H9 (cell line): ENCODE data around the gene CPB2. TPM values are rescaled to one million over a fixed set of nuclear protein-coding genes. Genes with fewer than 3 reads are reported as not detected.
A peak's percentile ranks its signal among the peaks of the same experiment; 100 is the strongest.

Experiments
- DNase-seq: peaks from one replicate; pipeline ENCODE4 v3.0.0-alpha.2; 2017
- H2AFZ ChIP-seq: one replicate; pipeline ENCODE4 v1.6.1; 2013; ENCODE audit warnings: mild to moderate bottlenecking, low read length, control low read depth, moderate library complexity
- H2AK5ac ChIP-seq: 2 replicates; pipeline ENCODE4 v1.6.1; 2013; ENCODE audit warnings: low read length, control low read depth, mixed read lengths; ENCODE audit not compliant: insufficient read length
- H2BK120ac ChIP-seq: one replicate; pipeline ENCODE4 v1.6.1; 2013; ENCODE audit warnings: low read depth, mild to moderate bottlenecking, low read length, control low read depth, inconsistent platforms; ENCODE audit not compliant: poor library complexity, severe bottlenecking
- H2BK12ac ChIP-seq: 2 replicates; pipeline ENCODE4 v1.6.1; 2013; ENCODE audit warnings: low read length, control low read depth, mixed read lengths, low read depth; ENCODE audit not compliant: insufficient read length
- H2BK15ac ChIP-seq: 2 replicates; pipeline ENCODE4 v1.6.1; 2013; ENCODE audit warnings: low read depth, low read length, control low read depth
- H2BK20ac ChIP-seq: one replicate; pipeline ENCODE4 v1.6.1; 2013; ENCODE audit warnings: low read depth, mild to moderate bottlenecking, low read length, control low read depth, inconsistent platforms; ENCODE audit not compliant: poor library complexity, severe bottlenecking
- H2BK5ac ChIP-seq: 2 replicates; pipeline ENCODE4 v1.6.1; 2013; ENCODE audit warnings: low read length, control low read depth, mixed read lengths; ENCODE audit not compliant: insufficient read length
- H3K14ac ChIP-seq: 2 replicates; pipeline ENCODE4 v1.6.1; 2013; ENCODE audit warnings: low read length, control low read depth; ENCODE audit not compliant: insufficient read depth
- H3K18ac ChIP-seq: 2 replicates; pipeline ENCODE4 v1.6.1; 2013; ENCODE audit warnings: low read depth, mild to moderate bottlenecking, mixed read lengths, low read length, control low read depth; ENCODE audit not compliant: insufficient read length
- H3K23ac ChIP-seq: 2 replicates; pipeline ENCODE4 v1.6.1; 2013; ENCODE audit warnings: low read length, control low read depth, mixed read lengths, low read depth; ENCODE audit not compliant: insufficient read length
- H3K23me2 ChIP-seq: 2 replicates; pipeline ENCODE4 v1.6.1; 2013; ENCODE audit warnings: low read depth, mild to moderate bottlenecking, mixed read lengths, low read length, control low read depth; ENCODE audit not compliant: insufficient read length, poor library complexity, severe bottlenecking
- H3K27ac ChIP-seq: 2 replicates; pipeline ENCODE4 v1.5.1; 2013; ENCODE audit warnings: low read length, control low read depth, mixed read lengths, low read depth; ENCODE audit not compliant: insufficient read length
- H3K27me3 ChIP-seq: 2 replicates; pipeline ENCODE4 v1.6.1; 2013; ENCODE audit warnings: low read length, control low read depth, inconsistent platforms; ENCODE audit not compliant: insufficient read depth
- H3K4ac ChIP-seq: 2 replicates; pipeline ENCODE4 v1.6.1; 2013; ENCODE audit warnings: low read depth, mild to moderate bottlenecking, control low read depth, inconsistent platforms, low read length, moderate library complexity
- H3K4me1 ChIP-seq: 2 replicates; pipeline ENCODE4 v1.6.1; 2013; ENCODE audit warnings: low read length, control low read depth, inconsistent platforms; ENCODE audit not compliant: insufficient read depth
- H3K4me2 ChIP-seq: 2 replicates; pipeline ENCODE4 v1.6.1; 2013; ENCODE audit warnings: low read length, control low read depth, mixed read lengths; ENCODE audit not compliant: insufficient read length, insufficient read depth
- H3K56ac ChIP-seq: 2 replicates; pipeline ENCODE4 v1.6.1; 2013; ENCODE audit warnings: low read depth, mild to moderate bottlenecking, mixed read lengths, low read length, control low read depth; ENCODE audit not compliant: insufficient read length
- H3K79me1 ChIP-seq: 2 replicates; pipeline ENCODE4 v1.6.1; 2013; ENCODE audit warnings: low read depth, mild to moderate bottlenecking, moderate library complexity, low read length, control low read depth, inconsistent platforms; ENCODE audit not compliant: insufficient read depth, poor library complexity, severe bottlenecking
- H3K79me2 ChIP-seq: 2 replicates; pipeline ENCODE4 v1.6.1; 2013; ENCODE audit warnings: low read length, control low read depth, inconsistent platforms; ENCODE audit not compliant: insufficient read depth
- H3K9ac ChIP-seq: 2 replicates; pipeline ENCODE4 v1.6.1; 2013; ENCODE audit warnings: low read length, control low read depth, mixed read lengths; ENCODE audit not compliant: insufficient read length; ENCODE audit errors: extremely low read depth
- H3K9me3 ChIP-seq: one replicate; pipeline ENCODE4 v1.6.1; 2013; ENCODE audit warnings: low read depth, low read length, inconsistent platforms; ENCODE audit not compliant: control insufficient read depth
- H3T11ph ChIP-seq: one replicate; pipeline ENCODE4 v1.6.1; 2013; ENCODE audit warnings: mild to moderate bottlenecking, low read length, control low read depth, inconsistent platforms
- H4K20me1 ChIP-seq: one replicate; pipeline ENCODE4 v1.6.1; 2013; ENCODE audit not compliant: control insufficient read depth, insufficient read length, insufficient read depth
- H4K5ac ChIP-seq: 2 replicates; pipeline ENCODE4 v1.6.1; 2013; ENCODE audit warnings: low read depth, mild to moderate bottlenecking, mixed read lengths, low read length, control low read depth; ENCODE audit not compliant: insufficient read length
- H4K8ac ChIP-seq: replicated peaks from 2 replicates; pipeline ENCODE4 v1.6.1; 2013; ENCODE audit warnings: low read length, control low read depth, mixed read lengths, low read depth; ENCODE audit not compliant: insufficient read length
- H4K91ac ChIP-seq: 2 replicates; pipeline ENCODE4 v1.6.1; 2013; ENCODE audit warnings: low read depth, mild to moderate bottlenecking, moderate library complexity, mixed read lengths, low read length, control low read depth; ENCODE audit not compliant: insufficient read length
- H3K27ac Mint-ChIP-seq, 3 experiments: 2 replicates in 2 of 3; 3 replicates in 1 of 3; pipeline ENCODE4 v1.8.0; 2020 to 2021; ENCODE audit warnings: mixed read lengths in 3 of 3, mild to moderate bottlenecking in 1 of 3, moderate library complexity in 1 of 3
- H3K27me3 Mint-ChIP-seq: 2 replicates; pipeline ENCODE4 v1.8.0; 2021; ENCODE audit warnings: low read depth, mild to moderate bottlenecking, moderate library complexity, mixed read lengths
- H3K36me3 Mint-ChIP-seq, 3 experiments: 2 replicates in 2 of 3; 3 replicates in 1 of 3; pipeline ENCODE4 v1.8.0; 2020 to 2021; ENCODE audit warnings: low read depth in 3 of 3, mixed read lengths in 3 of 3; ENCODE audit not compliant: insufficient read depth in 1 of 3
- H3K4me1 Mint-ChIP-seq, 2 experiments: 2 replicates each; pipeline ENCODE4 v1.8.0; 2020; ENCODE audit warnings: mixed read lengths in 2 of 2
- H3K4me3 Mint-ChIP-seq, 2 experiments: 2 replicates in 1 of 2; 3 replicates in 1 of 2; pipeline ENCODE4 v1.8.0; 2020 to 2021; ENCODE audit warnings: mild to moderate bottlenecking in 2 of 2, mixed read lengths in 2 of 2, moderate library complexity in 1 of 2
- H3K9me3 Mint-ChIP-seq, 2 experiments: 2 replicates in 1 of 2; 3 replicates in 1 of 2; pipeline ENCODE4 v1.8.0; 2020; ENCODE audit warnings: mild to moderate bottlenecking in 2 of 2, mixed read lengths in 2 of 2, moderate library complexity in 1 of 2
- WGBS: extraction: QIAGEN DNeasy Blood & Tissue Kit; methylation state at CpG from one replicate; pipeline ENCODE4 v1.1.7; 2013; ENCODE audit warnings: missing lambda C conversion rate, low lambda C conversion rate, mixed read lengths; ENCODE audit not compliant: insufficient read length; ENCODE audit errors: extremely low coverage; 5-methylcytosine and 5-hydroxymethylcytosine counted together
- total RNA-seq: library from RNA; stranded (reverse); gene quantifications from 2 replicates; pipeline ENCODE4 v1.2.1, GENCODE V29; 2021
- TF ChIP-seq, protein P1 (sequence below): fragments of 200-600 bp; sonication (generic); conservative IDR thresholded peaks from 3 replicates; pipeline ENCODE4 v1.8.0; 2021; ENCODE audit warnings: antibody characterized with exemption, mild to moderate bottlenecking

CPB2 gene
- total RNA-seq, 1 experiment from 2014 or later: not detected

DNA sequence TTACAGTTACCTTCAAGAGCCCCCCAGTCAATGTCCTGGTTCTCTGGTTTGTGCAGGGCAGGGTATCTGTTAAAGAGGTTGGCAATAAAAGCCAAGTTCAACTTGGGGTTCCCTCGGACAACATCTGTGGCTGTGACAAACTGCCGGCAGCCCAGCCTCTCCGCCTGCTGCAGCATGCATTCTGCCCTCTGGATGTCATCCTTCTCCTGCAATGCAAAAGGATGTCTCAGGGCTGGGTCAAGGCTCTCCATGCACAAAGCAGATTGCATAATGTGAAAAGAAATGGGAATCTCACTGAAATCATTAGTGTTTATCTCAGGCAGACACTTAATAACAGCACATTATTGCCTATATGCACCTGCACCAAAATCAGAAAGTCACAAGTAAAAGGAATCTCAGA, 42.1 kb upstream of the CPB2 start:
- H3K9me3 Mint-ChIP-seq: no peaks in the 10 kb centered on the region
- TF ChIP-seq, protein P1, sequence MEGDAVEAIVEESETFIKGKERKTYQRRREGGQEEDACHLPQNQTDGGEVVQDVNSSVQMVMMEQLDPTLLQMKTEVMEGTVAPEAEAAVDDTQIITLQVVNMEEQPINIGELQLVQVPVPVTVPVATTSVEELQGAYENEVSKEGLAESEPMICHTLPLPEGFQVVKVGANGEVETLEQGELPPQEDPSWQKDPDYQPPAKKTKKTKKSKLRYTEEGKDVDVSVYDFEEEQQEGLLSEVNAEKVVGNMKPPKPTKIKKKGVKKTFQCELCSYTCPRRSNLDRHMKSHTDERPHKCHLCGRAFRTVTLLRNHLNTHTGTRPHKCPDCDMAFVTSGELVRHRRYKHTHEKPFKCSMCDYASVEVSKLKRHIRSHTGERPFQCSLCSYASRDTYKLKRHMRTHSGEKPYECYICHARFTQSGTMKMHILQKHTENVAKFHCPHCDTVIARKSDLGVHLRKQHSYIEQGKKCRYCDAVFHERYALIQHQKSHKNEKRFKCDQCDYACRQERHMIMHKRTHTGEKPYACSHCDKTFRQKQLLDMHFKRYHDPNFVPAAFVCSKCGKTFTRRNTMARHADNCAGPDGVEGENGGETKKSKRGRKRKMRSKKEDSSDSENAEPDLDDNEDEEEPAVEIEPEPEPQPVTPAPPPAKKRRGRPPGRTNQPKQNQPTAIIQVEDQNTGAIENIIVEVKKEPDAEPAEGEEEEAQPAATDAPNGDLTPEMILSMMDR: peak; percentile 56
- peak overlapping the region in 1 of 2 experiments; percentile 1; a peak in 1 of 5 replicates for H3K4me3 Mint-ChIP-seq
- WGBS: no CpG with 5 or more reads among the region's 3 CpGs
- no peaks in the 10 kb centered on the region for H3K27me3 ChIP-seq
- no peak overlapping the region for H3K9ac ChIP-seq
- H2BK5ac ChIP-seq: no peak overlapping the region
- no peaks in the 10 kb centered on the region for H3K9me3 ChIP-seq
- H4K91ac ChIP-seq: no peak overlapping the region
- no peaks in the 10 kb centered on the region for H3K23me2 ChIP-seq
- no peak overlapping the region for H3K27ac ChIP-seq
- H3K36me3 Mint-ChIP-seq: no peaks in the 10 kb centered on the region
- peak; percentile 51 for DNase-seq
- no peak overlapping the region for H3K23ac ChIP-seq
- no peak overlapping the region for H2AFZ ChIP-seq
- H4K8ac ChIP-seq: no peak overlapping the region
- no peaks in the 10 kb centered on the region for H3K27me3 Mint-ChIP-seq
- no peak overlapping the region for H3T11ph ChIP-seq
- H3K79me1 ChIP-seq: no peaks in the 10 kb centered on the region
- no peak overlapping the region for H4K5ac ChIP-seq
- no peak overlapping the region for H2BK15ac ChIP-seq
- H3K4me1 Mint-ChIP-seq: peaks cover 23 to 27% of the 10 kb centered on the region in 2 experiments
- no peak overlapping the region for H3K4ac ChIP-seq
- no peak overlapping the region for H2AK5ac ChIP-seq
- H2BK12ac ChIP-seq: no peak overlapping the region
- peaks cover 2% of the 10 kb centered on the region; the same call in 1 of the 2 replicates for H3K4me1 ChIP-seq
- no peak overlapping the region for H2BK20ac ChIP-seq
- H2BK120ac ChIP-seq: no peak overlapping the region
- no peak overlapping the region for H3K14ac ChIP-seq
- no peaks in the 10 kb centered on the region for H3K79me2 ChIP-seq
- H3K27ac Mint-ChIP-seq: peak overlapping the region in 2 of 3 experiments; percentile 19 to 93; a peak in 2 of 7 replicates
- no peak overlapping the region for H3K4me2 ChIP-seq
- H3K56ac ChIP-seq: no peak overlapping the region
- no peaks in the 10 kb centered on the region for H4K20me1 ChIP-seq
- H3K18ac ChIP-seq: no peak overlapping the region
